K562 treated with DMSO at 1 percent for 4 hours (cell line): Measurements from ENCODE around the gene ORC5. TPM values are rescaled to one million over a fixed set of nuclear protein-coding genes. Genes with fewer than 3 reads are reported as not detected.

Source experiments
- total RNA-seq: library from RNA; unstranded; fragments of 300-600 nt; gene quantifications from 2 replicates; pipeline ENCODE4 v1.2.3, GENCODE V29; 2022; ENCODE audit not compliant: insufficient read depth

ORC5 gene
- 13.4 and 18.8 TPM in 2 replicates for total RNA-seq

GRCh38 chr7:104207731-104208420 lies at the start of gene ORC5:
TSS of gene ORC5 (minus strand) at chr7:104208013. CDS start at chr7:104207904, 109 bp downstream.

Other genes starting within 250 kb of the ORC5 start
- gene RELN, start 218.4 kb downstream of the ORC5 start, total RNA-seq: 3.6 and 4.5 TPM in 2 replicates
- gene LHFPL3, start 120.6 kb upstream of the ORC5 start, total RNA-seq: not detected in 2 replicates